Measurements from ENCODE around the gene SLC22A7.

SLC22A7 gene, protein sequence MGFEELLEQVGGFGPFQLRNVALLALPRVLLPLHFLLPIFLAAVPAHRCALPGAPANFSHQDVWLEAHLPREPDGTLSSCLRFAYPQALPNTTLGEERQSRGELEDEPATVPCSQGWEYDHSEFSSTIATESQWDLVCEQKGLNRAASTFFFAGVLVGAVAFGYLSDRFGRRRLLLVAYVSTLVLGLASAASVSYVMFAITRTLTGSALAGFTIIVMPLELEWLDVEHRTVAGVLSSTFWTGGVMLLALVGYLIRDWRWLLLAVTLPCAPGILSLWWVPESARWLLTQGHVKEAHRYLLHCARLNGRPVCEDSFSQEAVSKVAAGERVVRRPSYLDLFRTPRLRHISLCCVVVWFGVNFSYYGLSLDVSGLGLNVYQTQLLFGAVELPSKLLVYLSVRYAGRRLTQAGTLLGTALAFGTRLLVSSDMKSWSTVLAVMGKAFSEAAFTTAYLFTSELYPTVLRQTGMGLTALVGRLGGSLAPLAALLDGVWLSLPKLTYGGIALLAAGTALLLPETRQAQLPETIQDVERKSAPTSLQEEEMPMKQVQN

DNA sequence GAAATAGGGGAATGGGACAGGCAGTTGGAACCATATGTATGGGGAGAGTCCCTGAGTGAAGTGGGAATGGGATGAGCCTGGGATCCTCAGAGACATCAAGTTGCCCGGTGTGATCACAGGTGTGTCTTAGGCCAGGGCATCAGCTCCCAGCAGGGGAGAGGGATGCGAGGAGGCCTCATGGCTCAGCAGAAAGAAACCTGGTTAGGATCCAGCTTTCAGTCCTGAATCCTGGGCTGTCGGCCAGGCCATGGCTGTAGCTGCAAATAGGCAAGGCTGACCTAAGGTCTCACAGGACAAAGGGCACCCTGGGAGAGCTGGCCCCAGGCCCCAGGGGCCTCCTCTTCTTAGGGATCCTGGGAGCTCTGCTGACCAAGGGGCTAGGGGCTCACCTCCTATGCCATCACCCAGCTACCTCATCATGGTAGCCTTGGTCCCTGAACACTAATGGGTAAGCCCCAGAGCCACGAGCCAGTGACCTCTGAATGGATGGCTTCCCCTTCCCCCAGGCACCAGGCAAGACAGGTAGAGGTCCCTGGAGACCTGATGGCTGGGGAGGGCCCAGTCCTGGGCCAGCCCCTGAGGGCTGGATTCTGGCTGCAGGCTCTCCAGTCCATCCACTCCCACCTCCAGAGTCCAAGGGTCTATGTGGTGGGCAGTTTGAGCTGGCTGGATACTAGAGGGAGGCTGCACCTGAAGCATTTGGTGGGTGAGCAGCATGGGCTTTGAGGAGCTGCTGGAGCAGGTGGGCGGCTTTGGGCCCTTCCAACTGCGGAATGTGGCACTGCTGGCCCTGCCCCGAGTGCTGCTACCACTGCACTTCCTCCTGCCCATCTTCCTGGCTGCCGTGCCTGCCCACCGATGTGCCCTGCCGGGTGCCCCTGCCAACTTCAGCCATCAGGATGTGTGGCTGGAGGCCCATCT is at the start of gene SLC22A7:
Gene SLC22A7 (plus strand): TSS at position 617 of the 921 bp plus-strand sequence. CDS start 99 bp downstream, at position 716.
- FAIRE-seq (no peak), DNase-seq (ENCODE audit: low spot score) (no peak)

DNA sequence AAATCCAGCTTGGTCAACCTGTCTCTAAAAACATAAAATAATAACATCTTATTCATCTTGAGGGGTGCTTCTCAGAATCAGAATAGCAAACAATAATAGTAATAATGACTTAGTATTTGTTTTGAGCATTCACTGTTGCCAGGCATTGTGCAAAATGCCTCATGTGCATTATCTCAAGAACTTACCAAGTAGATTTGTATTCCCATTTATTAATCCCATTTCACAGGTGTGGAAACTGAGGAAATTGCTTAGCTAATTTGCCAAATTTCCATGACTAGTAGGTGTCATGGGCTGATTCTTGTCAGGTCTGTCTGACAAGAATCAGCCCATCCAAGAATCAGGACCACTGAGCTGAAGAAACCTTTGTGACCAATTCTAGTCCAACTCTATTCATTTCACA is 49.3 kb upstream of the SLC22A7 start:
- no peak for FAIRE-seq
- no peak for DNase-seq (ENCODE audit: low spot score)

DNA sequence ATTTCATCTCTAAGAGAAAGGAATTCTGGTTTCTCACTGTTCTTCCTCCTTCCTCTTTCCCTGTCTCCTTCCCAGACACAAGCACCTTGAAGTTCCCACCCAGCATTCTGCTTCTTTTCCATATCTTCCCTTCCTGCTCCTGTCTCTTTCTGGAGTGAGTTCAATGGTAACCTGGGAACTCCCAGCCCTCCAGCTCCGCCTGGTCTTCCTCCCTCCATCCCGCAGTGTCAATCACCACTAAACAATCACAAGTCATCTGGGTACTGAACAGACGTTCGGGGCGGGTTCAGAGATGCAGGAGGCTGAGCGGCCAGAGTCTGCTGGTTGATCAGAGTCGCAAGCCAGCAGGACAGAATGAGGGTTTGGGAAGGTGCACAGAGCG is 47.1 kb upstream of the SLC22A7 start:
- no peak for FAIRE-seq
- DNase-seq (ENCODE audit: low spot score) = no peak

DNA sequence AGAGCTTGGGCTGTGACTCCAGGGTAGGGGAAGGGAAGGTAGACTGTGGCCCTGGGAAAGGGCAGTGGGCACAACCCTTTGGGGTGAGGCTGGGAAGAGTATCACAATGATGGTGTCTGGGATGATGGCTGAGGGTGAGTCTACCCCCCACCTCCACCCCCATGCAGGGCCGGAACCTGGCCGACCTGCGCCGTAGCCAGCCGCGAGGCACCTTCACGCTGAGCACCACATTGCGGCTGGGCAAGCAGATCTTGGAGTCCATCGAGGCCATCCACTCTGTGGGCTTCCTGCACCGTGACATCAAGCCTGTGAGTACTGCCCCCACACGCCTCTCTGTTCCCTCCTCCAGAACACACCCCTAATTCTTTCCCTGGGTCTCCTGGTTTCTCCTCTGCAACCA is 44.7 kb upstream of the SLC22A7 start:
- DNase-seq (ENCODE audit: low spot score) = no peak
- no peak for FAIRE-seq

DNA sequence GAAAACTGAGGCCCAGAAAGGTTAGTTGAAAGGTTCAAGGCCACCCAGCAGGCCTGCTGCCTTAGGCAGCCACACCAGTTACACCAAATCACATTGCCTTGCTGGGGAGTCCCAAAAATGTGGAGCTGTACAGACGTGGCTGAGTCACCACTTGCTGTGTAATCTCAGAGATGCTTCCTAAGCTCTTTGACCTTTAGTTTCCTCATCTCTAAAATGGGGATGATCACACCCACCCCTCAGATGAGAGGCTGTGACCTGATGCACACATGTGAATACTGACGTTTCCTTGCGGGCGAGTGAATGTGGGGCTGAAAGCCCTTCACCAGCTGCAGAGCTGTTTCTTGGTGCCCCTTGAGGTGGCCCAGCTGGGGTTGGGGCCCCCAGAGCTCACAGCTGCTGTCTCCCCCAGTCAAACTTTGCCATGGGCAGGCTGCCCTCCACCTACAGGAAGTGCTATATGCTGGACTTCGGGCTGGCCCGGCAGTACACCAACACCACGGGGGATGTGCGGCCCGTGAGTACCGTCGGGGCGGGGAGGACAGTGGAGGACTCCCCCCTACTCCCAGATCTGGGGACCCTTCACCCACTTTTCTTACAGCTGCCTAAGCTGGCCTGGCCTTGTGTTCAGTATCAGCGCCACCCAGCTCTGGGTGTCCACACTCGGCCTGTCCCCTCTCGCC is 43.8 kb upstream of the SLC22A7 start:
- DNase-seq (ENCODE audit: low spot score) (no peak), FAIRE-seq (peak; percentile 20)

DNA sequence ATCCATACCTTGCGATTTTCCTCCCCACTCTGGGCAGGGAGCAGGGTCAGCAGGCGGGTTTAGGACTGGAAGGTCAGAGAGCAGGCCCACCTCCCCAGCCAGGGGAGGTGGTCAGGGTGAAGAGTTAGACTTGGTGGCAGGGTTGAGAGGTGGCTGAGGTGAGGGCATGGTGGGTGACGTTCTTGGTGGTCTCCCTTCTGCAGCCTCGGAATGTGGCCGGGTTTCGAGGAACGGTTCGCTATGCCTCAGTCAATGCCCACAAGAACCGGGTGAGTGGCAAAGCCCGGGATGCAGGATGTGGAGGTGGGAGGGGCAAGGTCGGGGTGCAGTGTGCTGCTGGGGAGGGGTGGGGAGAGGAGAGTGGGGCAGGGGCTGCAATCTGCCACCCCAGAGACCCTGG is 43.2 kb upstream of the SLC22A7 start:
- FAIRE-seq = no peak
- DNase-seq (ENCODE audit: low spot score) = no peak

DNA sequence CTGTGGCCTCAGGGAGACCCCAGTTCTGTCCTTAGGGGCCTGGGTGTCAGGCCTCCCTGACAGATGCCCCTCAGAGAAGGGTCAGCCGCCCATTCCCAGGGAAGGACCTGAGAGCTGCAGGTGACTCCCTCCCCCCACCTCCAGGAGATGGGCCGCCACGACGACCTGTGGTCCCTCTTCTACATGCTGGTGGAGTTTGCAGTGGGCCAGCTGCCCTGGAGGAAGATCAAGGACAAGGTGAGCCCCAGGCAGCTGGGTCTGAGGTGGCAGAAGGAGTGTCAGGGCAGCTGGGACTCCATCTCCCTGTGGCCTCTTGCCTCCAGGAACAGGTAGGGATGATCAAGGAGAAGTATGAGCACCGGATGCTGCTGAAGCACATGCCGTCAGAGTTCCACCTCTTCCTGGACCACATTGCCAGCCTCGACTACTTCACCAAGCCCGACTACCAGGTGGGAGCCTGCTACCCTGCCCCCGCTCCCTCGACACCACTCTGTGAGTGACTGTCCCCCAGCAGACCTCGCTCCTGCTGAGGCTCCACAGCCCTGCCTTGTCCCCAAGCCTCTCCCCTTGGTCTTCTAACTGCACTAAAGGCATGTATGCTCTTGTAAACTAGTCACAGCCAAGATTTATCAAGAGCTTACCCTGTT is 42.5 kb upstream of the SLC22A7 start:
- FAIRE-seq (no peak), DNase-seq (ENCODE audit: low spot score) (no peak)

DNA sequence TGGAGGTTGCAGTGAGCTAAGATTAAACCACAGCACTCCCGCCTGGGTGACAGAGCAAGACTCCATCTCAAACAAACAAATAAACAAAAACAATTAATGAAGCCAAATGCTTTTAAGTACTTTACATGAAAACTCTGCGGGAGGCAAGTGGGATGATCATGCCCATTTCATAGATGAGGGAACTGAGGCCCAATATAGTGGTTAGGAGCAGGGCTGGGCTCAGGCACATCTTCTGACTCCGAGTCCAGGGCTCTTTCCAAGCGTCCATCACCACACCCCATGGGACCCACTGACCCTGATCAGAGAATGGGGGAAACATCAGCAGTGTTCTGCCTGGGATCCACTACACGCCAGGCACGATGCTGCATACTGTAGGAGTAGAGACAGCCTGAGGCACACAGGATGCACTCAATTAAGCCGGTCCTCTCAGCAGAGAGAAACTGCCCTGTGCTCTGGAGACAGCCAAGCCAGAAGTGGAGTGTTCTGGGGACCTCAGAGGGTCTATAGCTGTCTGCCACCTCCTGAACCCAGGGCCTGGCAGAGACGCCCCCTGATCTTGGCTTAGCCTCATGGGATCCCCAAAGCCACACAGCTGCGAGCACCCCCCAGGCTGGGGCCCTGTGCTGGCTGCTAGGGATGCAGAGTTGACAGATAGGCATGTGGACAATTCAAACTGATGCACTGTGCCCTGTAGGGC is 41.2 kb upstream of the SLC22A7 start:
- FAIRE-seq = no peak
- DNase-seq (ENCODE audit: low spot score) = no peak

DNA sequence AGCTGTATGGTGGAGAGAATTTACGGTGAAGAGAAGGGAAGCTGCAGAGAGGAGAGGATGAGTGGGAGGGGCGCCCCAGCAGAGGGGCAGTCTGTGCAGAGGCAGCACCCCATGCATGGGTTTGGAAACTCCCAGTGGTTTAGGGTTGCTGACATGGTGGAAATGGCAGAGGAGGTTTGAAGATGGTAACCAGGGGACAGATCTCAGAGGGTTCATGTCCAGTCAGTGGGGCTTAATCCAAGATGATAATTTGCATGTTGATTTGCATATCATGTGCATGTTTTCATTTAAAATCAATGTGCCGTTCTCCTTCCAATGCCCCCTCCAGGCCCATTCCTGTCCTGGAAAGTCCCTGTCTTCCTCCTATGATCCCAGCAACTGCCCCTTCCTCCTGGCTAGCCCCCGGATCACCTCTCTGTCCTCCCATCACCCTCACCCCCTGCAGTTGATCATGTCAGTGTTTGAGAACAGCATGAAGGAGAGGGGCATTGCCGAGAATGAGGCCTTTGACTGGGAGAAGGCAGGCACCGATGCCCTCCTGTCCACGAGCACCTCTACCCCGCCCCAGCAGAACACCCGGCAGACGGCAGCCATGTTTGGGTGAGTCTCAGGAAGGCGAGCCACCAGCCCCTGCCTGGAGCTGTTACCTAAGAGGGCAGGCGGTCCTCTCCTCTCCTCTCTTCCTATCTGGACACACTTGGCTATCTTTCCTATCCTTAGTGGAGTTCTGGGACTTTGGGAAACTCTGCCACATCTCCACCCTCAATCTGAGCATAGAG is 40.5 kb upstream of the SLC22A7 start:
- DNase-seq (ENCODE audit: low spot score) (no peak), FAIRE-seq (no peak)

DNA sequence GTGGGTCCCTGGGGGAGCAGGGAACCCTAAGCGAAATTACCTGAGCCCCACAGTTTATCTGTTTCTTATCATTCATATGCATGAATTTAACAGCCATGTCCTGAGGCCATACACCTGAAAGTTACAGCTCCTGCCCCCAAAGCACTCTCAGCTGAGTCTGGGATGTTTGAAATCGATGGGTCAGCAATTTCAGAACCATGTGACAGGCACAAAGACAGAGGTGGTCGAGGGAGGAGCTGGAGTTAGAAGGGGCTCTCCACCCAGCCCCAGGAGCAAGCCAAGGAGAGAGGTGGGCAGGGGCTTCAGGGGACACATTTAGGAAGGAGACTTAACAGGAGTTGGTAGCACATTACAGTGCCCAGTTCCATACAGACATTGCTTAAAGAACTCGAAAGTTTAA is 39.9 kb upstream of the SLC22A7 start:
- no peak for FAIRE-seq

DNA sequence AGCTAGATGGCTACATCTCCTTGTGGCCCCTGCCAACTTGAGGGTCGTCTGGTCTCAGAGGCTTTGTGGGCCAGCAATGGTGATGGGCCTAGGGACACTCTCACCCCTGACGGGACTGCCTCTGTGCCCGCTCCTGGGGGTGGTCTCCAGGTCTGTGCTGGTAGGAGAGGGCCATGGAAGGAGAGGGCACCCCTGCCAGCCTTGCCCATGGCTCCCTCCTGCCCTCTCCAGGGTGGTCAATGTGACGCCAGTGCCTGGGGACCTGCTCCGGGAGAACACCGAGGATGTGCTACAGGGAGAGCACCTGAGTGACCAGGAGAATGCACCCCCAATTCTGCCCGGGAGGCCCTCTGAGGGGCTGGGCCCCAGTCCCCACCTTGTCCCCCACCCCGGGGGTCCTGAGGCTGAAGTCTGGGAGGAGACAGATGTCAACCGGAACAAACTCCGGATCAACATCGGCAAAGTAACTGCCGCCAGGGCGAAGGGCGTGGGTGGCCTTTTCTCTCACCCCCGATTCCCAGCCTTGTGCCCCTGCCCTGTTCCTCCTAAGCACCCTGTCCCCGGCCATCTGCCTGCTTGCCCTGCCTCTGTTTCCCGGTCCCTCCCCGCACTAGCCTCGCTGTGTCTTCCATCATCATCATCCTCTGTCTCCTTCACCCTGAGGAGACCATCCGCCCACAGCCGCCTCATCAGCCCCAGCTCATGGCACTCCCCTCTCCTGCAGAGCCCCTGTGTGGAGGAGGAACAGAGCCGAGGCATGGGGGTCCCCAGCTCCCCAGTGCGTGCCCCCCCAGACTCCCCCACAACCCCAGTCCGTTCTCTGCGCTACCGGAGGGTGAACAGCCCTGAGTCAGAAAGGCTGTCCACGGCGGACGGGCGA is 39.0 kb upstream of the SLC22A7 start:
- no peak for FAIRE-seq
- no peak for DNase-seq (ENCODE audit: low spot score)

More for the DNA sequence above, 39.9 kb upstream of the SLC22A7 start:
- DNase-seq (ENCODE audit: low spot score) = no peak

DNA sequence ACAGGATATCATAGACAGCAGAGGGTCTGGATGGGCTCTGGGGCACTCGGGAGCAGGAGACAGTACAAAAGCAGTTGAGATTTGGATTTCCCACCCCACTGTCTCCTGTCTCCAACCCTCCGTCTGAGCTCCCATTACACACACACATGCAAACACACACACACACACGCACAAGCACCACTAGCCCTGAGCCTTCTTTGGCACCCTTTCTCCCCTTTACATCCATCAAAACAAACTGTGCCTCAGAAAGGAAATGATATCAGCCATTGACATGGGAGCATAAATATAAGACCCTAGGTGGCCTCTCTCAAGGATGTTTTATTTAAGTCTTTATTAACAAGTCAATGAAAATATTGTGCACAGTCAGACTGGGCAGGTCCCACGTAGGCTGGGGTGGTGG is 37.3 kb upstream of the SLC22A7 start:
- no peak for DNase-seq (ENCODE audit: low spot score)
- FAIRE-seq = no peak

DNA sequence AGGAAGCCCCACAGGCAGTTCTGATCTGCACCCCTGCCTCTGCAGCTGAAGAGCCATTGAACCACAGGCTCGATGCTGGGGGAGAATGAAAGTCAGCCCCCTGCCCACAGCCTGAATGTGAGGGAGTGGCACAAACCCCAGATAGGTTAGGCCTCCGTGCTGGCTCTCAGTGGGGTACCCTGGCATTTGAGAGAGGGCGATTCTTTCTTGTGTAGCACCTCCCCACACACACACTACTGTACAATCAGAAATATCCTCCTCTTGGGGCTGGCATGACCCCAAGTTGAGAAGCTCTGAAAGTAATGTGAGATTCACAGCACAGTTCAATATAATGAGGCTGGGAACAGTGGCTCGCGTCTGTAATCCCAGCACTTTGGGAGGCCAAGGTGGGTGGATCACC is 36.9 kb upstream of the SLC22A7 start:
- FAIRE-seq (no peak), DNase-seq (ENCODE audit: low spot score) (no peak)

DNA sequence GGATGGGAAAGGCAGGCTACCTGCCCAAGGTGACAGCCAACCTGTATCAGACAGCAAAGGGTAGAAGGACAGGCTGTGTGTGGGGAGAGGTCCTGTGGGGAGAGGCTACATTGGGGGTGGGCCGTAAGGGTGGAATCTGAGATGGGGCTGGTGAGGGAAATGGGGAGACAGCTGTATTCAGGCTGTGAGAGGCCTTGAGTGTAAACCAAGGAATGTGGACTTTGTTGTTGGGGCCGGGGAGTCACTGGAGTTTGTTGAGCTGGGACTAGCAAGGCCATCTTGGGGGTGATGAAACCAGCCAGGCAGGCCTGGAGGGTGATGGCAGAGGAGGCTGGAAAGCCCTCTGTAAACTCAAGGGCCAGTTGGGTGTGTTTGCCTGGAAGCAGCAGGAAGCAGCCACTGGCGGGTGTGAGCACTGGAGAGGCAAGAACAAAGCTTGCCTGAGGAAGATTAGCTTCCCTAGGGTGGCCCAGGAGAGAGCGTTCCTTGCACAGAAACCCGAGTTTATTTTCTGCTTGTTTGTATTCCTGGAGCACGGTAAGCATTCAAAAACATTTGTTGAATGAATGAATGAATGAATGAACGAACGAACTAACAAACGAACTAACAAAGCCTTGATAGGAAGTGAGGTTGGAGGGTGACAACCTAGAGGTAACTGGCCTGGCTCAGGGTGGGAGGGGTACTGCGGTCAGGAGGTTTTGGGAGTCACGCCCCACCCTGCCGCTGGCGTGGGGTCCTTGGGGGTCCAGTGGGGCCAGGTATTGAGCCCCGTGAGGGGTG is 35.9 kb upstream of the SLC22A7 start:
- FAIRE-seq = no peak

DNA sequence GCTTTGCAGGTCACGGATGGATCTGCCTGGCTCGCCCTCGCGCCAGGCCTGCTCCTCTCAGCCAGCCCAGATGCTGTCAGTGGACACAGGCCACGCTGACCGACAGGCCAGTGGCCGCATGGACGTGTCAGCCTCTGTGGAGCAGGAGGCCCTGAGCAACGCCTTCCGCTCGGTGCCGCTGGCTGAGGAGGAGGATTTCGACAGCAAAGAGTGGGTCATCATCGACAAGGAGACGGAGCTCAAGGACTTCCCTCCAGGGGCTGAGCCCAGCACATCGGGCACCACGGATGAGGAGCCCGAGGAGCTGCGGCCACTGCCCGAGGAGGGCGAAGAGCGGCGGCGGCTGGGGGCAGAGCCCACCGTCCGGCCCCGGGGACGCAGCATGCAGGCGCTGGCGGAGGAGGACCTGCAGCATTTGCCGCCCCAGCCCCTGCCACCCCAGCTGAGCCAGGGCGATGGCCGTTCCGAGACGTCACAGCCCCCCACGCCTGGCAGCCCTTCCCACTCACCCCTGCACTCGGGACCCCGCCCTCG is 35.2 kb upstream of the SLC22A7 start:
- FAIRE-seq (no peak), DNase-seq (ENCODE audit: low spot score) (no peak)

More for the DNA sequence above, 35.9 kb upstream of the SLC22A7 start:
- no peak for DNase-seq (ENCODE audit: low spot score)

DNA sequence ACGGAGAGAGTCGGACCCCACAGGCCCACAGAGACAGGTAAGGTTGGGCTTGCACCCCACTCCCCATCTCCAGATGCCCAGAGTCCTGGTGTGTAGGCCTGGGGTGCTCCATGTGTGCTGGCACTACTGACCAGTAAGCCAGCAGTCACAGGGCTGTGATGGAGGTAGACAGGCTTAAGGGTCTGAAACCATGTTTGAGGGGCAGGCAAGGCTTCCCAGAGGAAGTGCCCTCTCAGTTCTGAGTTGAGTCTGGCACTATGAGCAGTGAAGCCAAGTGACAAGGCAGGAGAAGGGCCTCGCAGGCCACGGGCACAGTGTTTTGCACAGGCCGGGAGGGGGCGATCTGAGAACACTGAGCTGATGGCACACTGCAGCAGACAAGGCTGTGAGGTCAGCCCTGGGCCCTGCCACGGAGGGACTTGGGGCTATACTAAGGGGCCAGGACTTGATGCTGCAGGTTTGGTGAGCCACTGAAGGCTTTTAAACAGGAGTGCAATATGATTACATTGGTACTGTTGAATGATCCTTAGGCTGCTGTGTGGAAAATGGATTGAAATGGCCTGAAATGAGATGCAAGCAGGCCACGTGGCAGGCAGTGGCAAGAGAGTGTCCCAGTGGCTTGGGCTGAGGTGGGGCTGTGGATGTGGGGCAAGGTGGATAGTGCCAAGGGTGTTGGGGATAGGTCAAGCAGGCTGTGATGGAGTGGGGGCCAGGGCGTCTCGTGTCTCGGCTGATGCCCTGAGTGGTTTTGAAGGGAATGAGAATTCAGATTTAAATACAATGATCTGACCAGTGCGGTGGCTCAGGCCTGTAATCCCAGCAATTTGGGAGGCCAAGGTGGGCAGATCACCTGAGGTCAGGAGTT is 34.5 kb upstream of the SLC22A7 start:
- DNase-seq (ENCODE audit: low spot score) = peak; percentile 86
- no peak for FAIRE-seq

Data from urothelium cell line (cell line).